HEK293 (cell line): ENCODE results near the gene GNAQ.

ENCODE experiments used
- MEIS1 ChIP-seq: sonication (generic); formaldehyde crosslinking; IDR thresholded peaks from 2 replicates; pipeline ENCODE4 v1.8.1; 2022; ENCODE audit warnings: missing genetic modification reagents, mild to moderate bottlenecking, borderline replicate concordance
- YY1 ChIP-seq: fragments of 450-650 bp; formaldehyde crosslinking; IDR thresholded peaks from 2 replicates; pipeline ENCODE4 v1.5.1; 2018; ENCODE audit warnings: missing biosample characterization, missing genetic modification characterization
- ZNF138 ChIP-seq: fragments of 450-650 bp; formaldehyde crosslinking; IDR thresholded peaks from 2 replicates; pipeline ENCODE4 v1.5.1; 2016; ENCODE audit warnings: missing biosample characterization, missing genetic modification characterization, borderline replicate concordance
- ZNF701 ChIP-seq: fragments of 450-650 bp; formaldehyde crosslinking; IDR thresholded peaks from 2 replicates; pipeline ENCODE4 v1.5.1; 2016; ENCODE audit warnings: missing biosample characterization, missing genetic modification characterization
- TF ChIP-seq, protein P1 (sequence below): fragments of 450-650 bp; formaldehyde crosslinking; IDR thresholded peaks from 2 replicates; pipeline ENCODE4 v1.5.1; 2016; ENCODE audit warnings: missing biosample characterization, missing genetic modification characterization
- TF ChIP-seq, protein P2 (sequence below): fragments of 450-650 bp; formaldehyde crosslinking; optimal IDR thresholded peaks from 2 replicates; pipeline ENCODE3; 2016; ENCODE audit warnings: missing biosample characterization, mild to moderate bottlenecking, missing genetic modification characterization
- TF ChIP-seq, protein P3 (sequence below): IDR thresholded peaks from 2 replicates; pipeline ENCODE4 v1.6.1; 2011; ENCODE audit warnings: mild to moderate bottlenecking, low read depth, low read length, borderline replicate concordance
- TF ChIP-seq, protein P4 (sequence below): fragments of 450-650 bp; formaldehyde crosslinking; IDR thresholded peaks from 2 replicates; pipeline ENCODE4 v1.5.1; 2016; ENCODE audit warnings: missing biosample characterization, missing genetic modification characterization

DNA sequence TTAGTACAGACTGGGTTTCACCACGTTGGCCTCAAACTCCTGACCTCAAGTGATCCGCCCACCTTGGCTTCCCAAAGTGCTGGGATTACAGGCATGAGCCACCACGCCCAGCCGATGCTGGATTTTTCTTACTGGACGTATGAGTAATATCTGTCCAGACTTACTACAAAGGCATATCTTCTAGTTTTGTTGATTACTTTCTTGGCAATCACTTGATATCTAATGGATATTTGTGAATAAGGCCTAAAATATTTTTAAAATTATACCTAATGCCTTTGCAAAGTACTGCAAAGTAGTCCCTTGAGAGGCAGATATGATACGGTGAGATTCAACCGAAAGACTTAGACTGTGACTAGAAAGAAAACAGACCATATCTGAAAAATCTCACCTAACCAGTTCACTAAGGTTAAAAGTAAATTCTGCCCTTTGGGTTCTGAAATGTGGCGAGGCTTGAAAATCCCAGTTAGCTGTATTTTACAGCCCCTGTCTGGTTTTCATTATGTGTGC, 152.1 kb downstream of the GNAQ start:
- TF ChIP-seq YY1 (tag by site-specific recombination), result no peak
- TF ChIP-seq, protein P1, sequence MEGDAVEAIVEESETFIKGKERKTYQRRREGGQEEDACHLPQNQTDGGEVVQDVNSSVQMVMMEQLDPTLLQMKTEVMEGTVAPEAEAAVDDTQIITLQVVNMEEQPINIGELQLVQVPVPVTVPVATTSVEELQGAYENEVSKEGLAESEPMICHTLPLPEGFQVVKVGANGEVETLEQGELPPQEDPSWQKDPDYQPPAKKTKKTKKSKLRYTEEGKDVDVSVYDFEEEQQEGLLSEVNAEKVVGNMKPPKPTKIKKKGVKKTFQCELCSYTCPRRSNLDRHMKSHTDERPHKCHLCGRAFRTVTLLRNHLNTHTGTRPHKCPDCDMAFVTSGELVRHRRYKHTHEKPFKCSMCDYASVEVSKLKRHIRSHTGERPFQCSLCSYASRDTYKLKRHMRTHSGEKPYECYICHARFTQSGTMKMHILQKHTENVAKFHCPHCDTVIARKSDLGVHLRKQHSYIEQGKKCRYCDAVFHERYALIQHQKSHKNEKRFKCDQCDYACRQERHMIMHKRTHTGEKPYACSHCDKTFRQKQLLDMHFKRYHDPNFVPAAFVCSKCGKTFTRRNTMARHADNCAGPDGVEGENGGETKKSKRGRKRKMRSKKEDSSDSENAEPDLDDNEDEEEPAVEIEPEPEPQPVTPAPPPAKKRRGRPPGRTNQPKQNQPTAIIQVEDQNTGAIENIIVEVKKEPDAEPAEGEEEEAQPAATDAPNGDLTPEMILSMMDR (tag by site-specific recombination), result no peak
- TF ChIP-seq, protein P2, sequence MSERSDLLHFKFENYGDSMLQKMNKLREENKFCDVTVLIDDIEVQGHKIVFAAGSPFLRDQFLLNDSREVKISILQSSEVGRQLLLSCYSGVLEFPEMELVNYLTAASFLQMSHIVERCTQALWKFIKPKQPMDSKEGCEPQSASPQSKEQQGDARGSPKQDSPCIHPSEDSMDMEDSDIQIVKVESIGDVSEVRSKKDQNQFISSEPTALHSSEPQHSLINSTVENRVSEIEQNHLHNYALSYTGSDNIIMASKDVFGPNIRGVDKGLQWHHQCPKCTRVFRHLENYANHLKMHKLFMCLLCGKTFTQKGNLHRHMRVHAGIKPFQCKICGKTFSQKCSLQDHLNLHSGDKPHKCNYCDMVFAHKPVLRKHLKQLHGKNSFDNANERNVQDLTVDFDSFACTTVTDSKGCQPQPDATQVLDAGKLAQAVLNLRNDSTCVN, result no peak
- TF ChIP-seq MEIS1 (CRISPR knock-in tag), result no peak
- TF ChIP-seq ZNF138 (tag by site-specific recombination), result no peak
- TF ChIP-seq, protein P3, sequence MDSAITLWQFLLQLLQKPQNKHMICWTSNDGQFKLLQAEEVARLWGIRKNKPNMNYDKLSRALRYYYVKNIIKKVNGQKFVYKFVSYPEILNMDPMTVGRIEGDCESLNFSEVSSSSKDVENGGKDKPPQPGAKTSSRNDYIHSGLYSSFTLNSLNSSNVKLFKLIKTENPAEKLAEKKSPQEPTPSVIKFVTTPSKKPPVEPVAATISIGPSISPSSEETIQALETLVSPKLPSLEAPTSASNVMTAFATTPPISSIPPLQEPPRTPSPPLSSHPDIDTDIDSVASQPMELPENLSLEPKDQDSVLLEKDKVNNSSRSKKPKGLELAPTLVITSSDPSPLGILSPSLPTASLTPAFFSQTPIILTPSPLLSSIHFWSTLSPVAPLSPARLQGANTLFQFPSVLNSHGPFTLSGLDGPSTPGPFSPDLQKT, result no peak
- no peak for TF ChIP-seq ZNF701 (tag by site-specific recombination)
- TF ChIP-seq, protein P4, sequence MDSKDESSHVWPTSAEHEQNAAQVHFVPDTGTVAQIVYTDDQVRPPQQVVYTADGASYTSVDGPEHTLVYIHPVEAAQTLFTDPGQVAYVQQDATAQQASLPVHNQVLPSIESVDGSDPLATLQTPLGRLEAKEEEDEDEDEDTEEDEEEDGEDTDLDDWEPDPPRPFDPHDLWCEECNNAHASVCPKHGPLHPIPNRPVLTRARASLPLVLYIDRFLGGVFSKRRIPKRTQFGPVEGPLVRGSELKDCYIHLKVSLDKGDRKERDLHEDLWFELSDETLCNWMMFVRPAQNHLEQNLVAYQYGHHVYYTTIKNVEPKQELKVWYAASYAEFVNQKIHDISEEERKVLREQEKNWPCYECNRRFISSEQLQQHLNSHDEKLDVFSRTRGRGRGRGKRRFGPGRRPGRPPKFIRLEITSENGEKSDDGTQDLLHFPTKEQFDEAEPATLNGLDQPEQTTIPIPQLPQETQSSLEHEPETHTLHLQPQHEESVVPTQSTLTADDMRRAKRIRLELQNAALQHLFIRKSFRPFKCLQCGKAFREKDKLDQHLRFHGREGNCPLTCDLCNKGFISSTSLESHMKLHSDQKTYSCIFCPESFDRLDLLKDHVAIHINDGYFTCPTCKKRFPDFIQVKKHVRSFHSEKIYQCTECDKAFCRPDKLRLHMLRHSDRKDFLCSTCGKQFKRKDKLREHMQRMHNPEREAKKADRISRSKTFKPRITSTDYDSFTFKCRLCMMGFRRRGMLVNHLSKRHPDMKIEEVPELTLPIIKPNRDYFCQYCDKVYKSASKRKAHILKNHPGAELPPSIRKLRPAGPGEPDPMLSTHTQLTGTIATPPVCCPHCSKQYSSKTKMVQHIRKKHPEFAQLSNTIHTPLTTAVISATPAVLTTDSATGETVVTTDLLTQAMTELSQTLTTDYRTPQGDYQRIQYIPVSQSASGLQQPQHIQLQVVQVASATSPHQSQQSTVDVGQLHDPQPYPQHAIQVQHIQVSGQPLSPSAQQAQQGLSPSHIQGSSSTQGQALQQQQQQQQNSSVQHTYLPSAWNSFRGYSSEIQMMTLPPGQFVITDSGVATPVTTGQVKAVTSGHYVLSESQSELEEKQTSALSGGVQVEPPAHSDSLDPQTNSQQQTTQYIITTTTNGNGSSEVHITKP (tag by site-specific recombination), result no peak
